Esophagus (tissue), 2 donors: ENCODE data around the gene C1orf35. TPM values are rescaled to one million over a fixed set of nuclear protein-coding genes. Genes with fewer than 3 reads are reported as not detected.

Source experiments
- H3K27ac ChIP-seq, 2 donors: one replicate each; pipeline ENCODE4 v1.5.1; 2013; ENCODE audit warnings: low read depth in 2 of 2, mild to moderate bottlenecking in 2 of 2, inconsistent platforms in 1 of 2, low read length in 1 of 2, moderate library complexity in 1 of 2
- H3K27me3 ChIP-seq, 2 donors: one replicate each; pipeline ENCODE4 v1.6.1; 2013; ENCODE audit warnings: low read length in 2 of 2, control low read depth in 1 of 2, mild to moderate bottlenecking in 1 of 2; ENCODE audit not compliant: insufficient read depth in 2 of 2, control insufficient read depth in 1 of 2
- H3K36me3 ChIP-seq, 2 donors: one replicate each; pipeline ENCODE4 v1.6.1; 2013; ENCODE audit warnings: low read length in 1 of 2; ENCODE audit not compliant: control insufficient read depth in 2 of 2, insufficient read depth in 2 of 2
- H3K4me1 ChIP-seq, 2 donors: one replicate each; pipeline ENCODE4 v1.6.1; 2013; ENCODE audit warnings: low read length in 1 of 2; ENCODE audit not compliant: control insufficient read depth in 2 of 2, insufficient read depth in 2 of 2
- H3K4me3 ChIP-seq, 2 donors: one replicate each; pipeline ENCODE4 v1.5.1; 2013; ENCODE audit warnings: low read length in 2 of 2, mild to moderate bottlenecking in 2 of 2, low read depth in 1 of 2, moderate library complexity in 1 of 2
- H3K9me3 ChIP-seq, 2 donors: one replicate each; pipeline ENCODE4 v1.6.1; 2013; ENCODE audit warnings: mild to moderate bottlenecking in 2 of 2, low read depth in 1 of 2, low read length in 1 of 2, moderate library complexity in 1 of 2; ENCODE audit not compliant: control insufficient read depth in 2 of 2, insufficient read depth in 1 of 2
- WGBS, 2 donors: extraction: QIAGEN DNeasy Blood & Tissue Kit; methylation state at CpG; one replicate each; pipeline ENCODE4 v1.1.7; 2013; 5-methylcytosine and 5-hydroxymethylcytosine counted together
- polyA plus RNA-seq, 2 donors: library from polyadenylated mRNA; stranded (reverse); fragments of 200-250 nt; gene quantifications; one replicate each; pipeline ENCODE4 v1.2.3, GENCODE V29; 2013
- donor health status: healthy with polysubstance abuse.
- donor health status: Bipolar disorder and iron deficiency.

C1orf35 gene
- polyA plus RNA-seq, 2 donors: 18.4 to 26.0 TPM

DNA sequence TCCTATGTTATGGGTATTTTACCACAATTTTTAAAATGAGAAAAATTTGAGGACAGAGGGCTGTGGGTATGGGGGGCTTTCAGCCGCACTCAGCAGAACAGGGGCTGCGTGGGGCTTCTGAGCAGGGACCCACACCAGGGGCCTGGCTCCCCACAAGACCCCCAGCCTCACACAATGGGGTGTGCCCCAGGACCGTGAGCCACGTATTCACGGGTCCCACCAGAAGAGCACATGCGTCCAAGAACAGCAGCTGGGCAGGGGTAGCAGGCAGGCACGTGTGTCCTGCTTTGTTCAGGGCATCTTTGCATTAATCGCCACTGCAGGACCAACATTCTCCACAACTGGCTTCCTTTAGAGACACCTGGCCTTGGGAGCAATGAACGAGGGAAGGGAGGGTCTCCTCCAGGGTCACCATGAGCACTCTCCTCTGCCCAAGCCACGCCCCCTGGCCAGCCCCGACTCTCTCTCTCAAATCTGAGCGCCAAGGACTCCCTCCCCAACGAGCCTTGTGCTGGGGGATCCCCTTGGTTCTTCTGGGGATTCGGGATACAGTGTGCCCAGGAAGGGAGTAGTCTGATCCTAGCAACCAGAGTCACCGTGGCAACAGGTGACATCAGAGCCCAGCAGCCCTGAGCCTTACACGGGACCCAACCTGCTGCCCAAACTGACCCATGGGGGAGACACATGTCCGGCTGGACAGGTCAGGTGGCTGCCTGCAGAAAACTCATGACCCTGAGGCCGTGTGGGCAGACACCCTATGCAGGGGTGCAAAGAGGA lies 28.0 kb downstream of the C1orf35 start:
- 37 to 41% methylated on average over 18 of the region's 18 CpGs for WGBS, 2 donors
- Histone ChIP-seq H3K4me3 (no peak overlapping the region), H3K4me1 (no peaks in the 10 kb centered on the region), H3K36me3 (peaks cover 0 to 3% of the 10 kb centered on the region in 2 donors), H3K27me3 (no peaks in the 10 kb centered on the region), H3K27ac (no peak overlapping the region), H3K9me3 (no peaks in the 10 kb centered on the region)

DNA sequence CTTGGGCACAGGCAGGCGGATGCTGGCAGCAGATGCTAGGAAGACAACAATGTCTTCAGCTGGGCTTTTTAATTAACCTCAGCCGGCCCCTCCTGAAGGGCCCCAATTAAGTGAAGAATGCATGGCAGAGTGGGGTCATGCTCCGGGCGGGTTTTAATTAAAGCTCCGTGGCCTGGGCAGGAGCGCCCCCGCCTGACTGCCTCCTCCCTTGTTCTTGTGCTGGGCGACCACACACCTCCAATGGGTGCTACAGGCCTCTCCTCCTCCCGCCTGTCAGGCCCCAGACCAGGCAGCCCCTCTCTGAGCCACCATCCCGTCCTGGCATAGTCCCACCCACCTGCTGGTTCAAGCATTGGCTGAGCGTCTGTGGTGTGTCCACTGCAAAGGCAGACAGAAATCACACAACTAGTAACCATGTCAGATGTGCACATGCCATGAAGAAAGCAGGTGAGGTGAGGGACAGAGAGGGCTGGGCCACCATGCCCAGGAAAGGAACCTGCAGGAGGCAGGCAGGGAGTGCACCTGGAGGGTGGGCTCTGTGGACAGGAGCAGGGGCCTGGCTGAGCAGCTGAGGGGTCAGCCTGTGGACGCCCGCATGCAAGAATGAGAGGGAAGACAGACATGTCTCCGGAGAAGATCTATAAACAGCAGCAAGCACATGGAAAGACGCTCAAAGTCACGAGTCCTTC lies 29.1 kb downstream of the C1orf35 start:
- Histone ChIP-seq H3K4me1 (no peaks in the 10 kb centered on the region), H3K27me3 (no peaks in the 10 kb centered on the region), H3K4me3 (peak overlapping the region in 1 of 2 donors; percentile 11), H3K27ac (no peak overlapping the region), H3K9me3 (no peaks in the 10 kb centered on the region), H3K36me3 (no peaks in the 10 kb centered on the region)
- 44% methylated on average over 16 of the region's 16 CpGs for WGBS, 2 donors

DNA sequence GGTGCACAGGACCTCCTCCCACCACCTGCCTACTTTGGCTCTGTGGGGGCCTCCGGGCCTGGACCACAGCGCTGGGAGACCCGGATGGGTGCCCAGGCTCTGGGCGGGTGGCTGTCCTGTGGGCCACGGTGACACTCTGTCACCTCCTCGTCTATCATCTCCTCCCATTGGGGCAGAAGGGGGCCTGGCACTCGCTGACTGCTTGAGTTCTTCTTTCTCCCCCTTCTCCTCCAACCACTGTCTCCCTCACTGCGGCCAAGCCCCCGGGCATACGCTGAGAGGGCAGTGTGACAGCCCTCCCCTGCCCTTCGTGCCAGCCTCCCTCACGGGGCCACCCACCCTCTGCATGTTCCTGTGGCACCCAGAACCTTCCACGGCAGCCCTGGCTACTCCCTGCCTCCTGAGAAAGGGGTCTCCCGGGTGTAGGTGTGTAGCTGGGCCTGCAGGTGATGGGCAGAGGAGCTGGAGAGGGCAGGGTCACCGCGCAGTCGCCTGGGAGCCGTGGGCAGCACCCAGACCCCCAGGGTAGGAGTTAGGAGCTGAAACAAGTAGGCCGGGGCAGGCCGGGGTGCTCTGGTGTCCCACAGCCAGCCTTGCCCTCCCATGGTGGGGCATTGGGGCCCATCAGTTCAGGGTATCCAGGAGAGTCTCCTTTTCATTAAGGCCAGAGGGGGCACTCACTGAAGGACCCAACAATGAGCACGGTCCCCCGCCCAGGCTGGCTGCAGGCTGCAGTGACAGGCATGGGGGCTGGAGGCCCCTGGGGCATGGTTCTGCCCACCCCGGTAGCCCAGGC lies 29.9 kb downstream of the C1orf35 start:
- Histone ChIP-seq H3K9me3 (no peaks in the 10 kb centered on the region), H3K4me3 (no peak overlapping the region), H3K27me3 (no peaks in the 10 kb centered on the region), H3K27ac (no peak overlapping the region), H3K36me3 (no peaks in the 10 kb centered on the region), H3K4me1 (no peaks in the 10 kb centered on the region)
- WGBS, 2 donors: 60 to 63% methylated on average over 23 of the region's 23 CpGs

DNA sequence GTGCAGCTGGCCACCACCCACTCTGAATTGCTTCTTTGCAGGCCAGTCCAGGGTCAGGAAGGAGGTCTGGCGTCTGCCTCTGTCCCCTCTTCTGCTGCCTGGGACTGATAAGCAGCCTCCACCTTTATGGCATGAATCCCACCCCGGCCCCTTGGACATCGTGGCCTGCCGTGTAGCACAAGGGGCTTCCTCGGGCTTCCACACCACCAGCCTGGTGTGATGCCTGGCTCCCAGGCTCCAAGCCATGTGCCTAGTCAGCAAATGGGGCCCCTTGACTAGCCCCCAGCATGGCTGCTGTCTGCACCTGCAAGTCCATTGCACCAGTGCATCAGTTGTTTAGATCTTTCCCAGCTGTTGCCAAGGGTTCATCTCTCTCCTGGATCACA lies 30.5 kb downstream of the C1orf35 start:
- Histone ChIP-seq H3K4me1 (no peaks in the 10 kb centered on the region), H3K27me3 (no peaks in the 10 kb centered on the region), H3K4me3 (no peak overlapping the region), H3K27ac (no peak overlapping the region), H3K9me3 (no peaks in the 10 kb centered on the region), H3K36me3 (no peaks in the 10 kb centered on the region)
- 56 to 59% methylated on average over 5 of the region's 5 CpGs for WGBS, 2 donors

DNA sequence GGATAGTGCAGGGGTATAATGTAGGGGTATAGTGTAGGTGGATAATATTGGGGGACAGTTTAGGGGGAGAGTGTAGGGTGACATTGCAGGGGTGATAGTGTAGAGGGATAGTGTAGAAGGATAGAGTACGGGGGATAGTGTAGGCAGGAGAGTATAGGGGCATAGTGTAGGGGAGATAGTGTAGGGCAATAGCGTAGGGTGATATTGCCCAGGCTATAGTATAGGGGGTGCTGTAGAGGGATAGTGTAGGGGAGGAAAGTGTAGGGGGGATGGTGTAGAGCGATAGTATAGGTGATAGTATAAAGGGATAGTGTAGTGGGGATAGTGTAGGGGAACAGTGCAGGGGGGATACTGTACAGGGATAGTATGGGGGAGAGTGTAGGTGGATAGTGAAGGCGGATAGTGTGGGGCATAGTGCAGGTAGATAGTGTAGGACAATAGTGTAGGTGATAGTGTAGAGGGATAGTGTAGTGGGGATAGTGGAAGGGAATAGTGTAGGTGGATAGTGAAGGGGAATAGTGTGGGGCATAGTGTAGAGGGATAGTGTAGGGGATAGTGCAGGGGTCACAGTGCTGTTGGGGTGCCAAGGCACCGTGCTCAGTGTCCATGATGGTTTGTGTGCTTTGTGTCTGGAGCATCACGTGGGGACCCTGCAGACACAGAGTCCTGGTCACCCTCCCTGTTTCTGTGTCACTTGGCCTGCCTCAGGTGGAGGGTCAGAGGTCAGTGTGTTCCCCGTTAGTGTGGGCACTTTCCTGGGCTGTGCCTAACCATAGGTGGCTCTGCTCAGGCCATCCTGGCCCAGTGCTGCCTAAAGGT lies 31.1 kb downstream of the C1orf35 start:
- WGBS, 2 donors: 48 to 55% methylated on average over 7 of the region's 7 CpGs
- H3K27ac ChIP-seq: no peak overlapping the region
- no peaks in the 10 kb centered on the region for H3K36me3 ChIP-seq
- H3K27me3 ChIP-seq: no peaks in the 10 kb centered on the region
- H3K4me3 ChIP-seq: no peak overlapping the region
- no peaks in the 10 kb centered on the region for H3K4me1 ChIP-seq
- no peaks in the 10 kb centered on the region for H3K9me3 ChIP-seq

DNA sequence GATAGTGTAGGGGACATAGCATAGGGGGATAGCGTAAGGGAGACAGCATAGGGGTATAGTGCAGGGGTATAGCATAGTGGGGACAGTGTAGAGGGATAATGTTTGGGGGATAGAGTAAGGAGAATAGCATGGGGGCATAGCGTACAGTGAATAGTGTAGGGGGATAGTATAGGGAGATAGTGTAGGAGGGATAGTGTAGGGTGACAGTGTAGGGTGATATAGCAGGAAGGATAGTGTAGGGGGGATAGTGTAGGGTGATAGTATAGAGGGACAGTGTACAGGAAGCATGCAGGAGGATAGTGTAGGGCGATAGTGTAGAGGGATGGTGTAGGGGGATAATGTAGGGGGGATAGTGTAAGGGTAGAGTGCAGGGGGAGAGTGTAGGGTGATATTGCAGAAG lies 32.3 kb downstream of the C1orf35 start:
- no peak overlapping the region for H3K27ac ChIP-seq
- no peaks in the 10 kb centered on the region for H3K4me1 ChIP-seq
- no peak overlapping the region for H3K4me3 ChIP-seq
- no peaks in the 10 kb centered on the region for H3K27me3 ChIP-seq
- no peaks in the 10 kb centered on the region for H3K36me3 ChIP-seq
- H3K9me3 ChIP-seq: no peaks in the 10 kb centered on the region
- WGBS, 2 donors: 56 to 71% methylated on average over 3 of the region's 3 CpGs

DNA sequence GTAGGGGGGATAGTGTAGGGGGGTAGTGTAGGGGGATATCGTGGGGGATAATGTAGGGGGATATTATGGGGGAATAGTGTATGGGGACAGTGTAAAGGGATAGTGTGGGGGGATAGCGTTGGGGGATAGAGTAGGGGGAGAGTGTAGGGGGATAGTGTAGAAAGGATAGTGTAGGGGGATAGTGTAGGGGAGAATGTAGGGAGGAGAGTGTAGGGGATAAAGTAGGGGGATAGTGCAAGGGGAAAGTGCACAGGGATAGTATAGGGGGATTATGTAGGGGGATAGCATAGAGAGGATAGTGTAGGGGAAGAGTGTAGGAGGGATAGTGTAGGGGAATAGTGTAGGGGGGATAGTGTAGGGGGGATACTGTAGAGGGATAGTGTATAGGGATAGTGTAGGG lies 33.0 kb downstream of the C1orf35 start:
- Histone ChIP-seq H3K27ac (no peak overlapping the region), H3K27me3 (no peaks in the 10 kb centered on the region)
- WGBS, 2 donors: 44 to 53% methylated on average over 2 of the region's 2 CpGs

DNA sequence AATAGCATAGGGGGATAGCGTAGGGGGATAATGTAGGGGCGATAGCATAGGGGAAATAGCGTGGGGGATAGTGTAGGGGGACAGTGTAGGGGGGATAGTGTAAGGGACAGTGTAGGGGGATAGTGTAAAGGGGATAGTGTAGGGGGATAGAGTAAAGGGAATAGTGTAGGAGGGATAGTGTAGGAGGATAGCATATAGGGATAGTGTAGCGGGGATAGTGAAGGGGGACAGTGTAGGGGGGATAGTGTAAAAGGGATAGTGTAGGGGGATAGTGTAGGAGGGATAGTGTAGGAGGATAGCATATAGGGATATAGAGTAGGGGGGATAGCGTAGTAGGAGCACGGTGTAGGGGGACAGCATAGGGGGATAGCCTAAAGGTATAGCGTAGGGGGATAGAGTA lies 34.8 kb downstream of the C1orf35 start:
- no peaks in the 10 kb centered on the region for H3K27me3 ChIP-seq

More for the DNA sequence above, 33.0 kb downstream of the C1orf35 start:
- no peaks in the 10 kb centered on the region for H3K4me1 ChIP-seq
- H3K36me3 ChIP-seq: no peaks in the 10 kb centered on the region
- H3K9me3 ChIP-seq: no peaks in the 10 kb centered on the region
- no peak overlapping the region for H3K4me3 ChIP-seq

More for the DNA sequence above, 34.8 kb downstream of the C1orf35 start:
- no peak overlapping the region for H3K27ac ChIP-seq
- no peaks in the 10 kb centered on the region for H3K4me1 ChIP-seq
- no peaks in the 10 kb centered on the region for H3K36me3 ChIP-seq
- no peaks in the 10 kb centered on the region for H3K9me3 ChIP-seq
- WGBS, 2 donors: 73 to 79% methylated on average over 7 of the region's 7 CpGs
- H3K4me3 ChIP-seq: no peak overlapping the region
